WTC11 (cell line): ENCODE data around the gene SYNGR3. TPM values are rescaled to one million over a fixed set of nuclear protein-coding genes. Genes with fewer than 3 reads are reported as not detected.
A peak's percentile ranks its signal among the peaks of the same experiment; 100 is the strongest.

Experiments used
- ATAC-seq: fragments of 200-7000 bp; cut with Tn5 transposase; 2 replicates; pipeline ENCODE4 v1.10.0; 2021; ENCODE audit warnings: mild to moderate bottlenecking, moderate library complexity
- CTCF ChIA-PET: fragments of 300-600 bp; sonication (Branson Sonifier 250); formaldehyde crosslinking; loops from one replicate; lab custom pipeline; 2021; ENCODE audit warnings: antibody characterized with exemption; lab: Charles Lee
- POLR2A ChIA-PET: fragments of 350-600 bp; sonication (Branson Sonifier 250); formaldehyde crosslinking; loops from one replicate; lab custom pipeline; 2021; ENCODE audit warnings: antibody characterized with exemption; lab: Charles Lee
- DNase-seq: peaks from one replicate; pipeline ENCODE4 v3.0.0; 2021; ENCODE audit warnings: low spot score
- H3K27ac Mint-ChIP-seq: 2 replicates; pipeline ENCODE4 v1.8.0; 2021; ENCODE audit warnings: mixed read lengths
- H3K27me3 Mint-ChIP-seq: 2 replicates; pipeline ENCODE4 v1.8.0; 2021; ENCODE audit warnings: low read depth, mild to moderate bottlenecking, moderate library complexity, mixed read lengths
- H3K36me3 Mint-ChIP-seq: 2 replicates; pipeline ENCODE4 v1.8.0; 2021; ENCODE audit warnings: mixed read lengths
- H3K4me1 Mint-ChIP-seq: 2 replicates; pipeline ENCODE4 v1.8.0; 2022; ENCODE audit warnings: mixed read lengths
- H3K4me3 Mint-ChIP-seq: 2 replicates; pipeline ENCODE4 v1.8.0; 2021; ENCODE audit warnings: mild to moderate bottlenecking, moderate library complexity, mixed read lengths
- H3K9me3 Mint-ChIP-seq: 2 replicates; pipeline ENCODE4 v1.8.0; 2021; ENCODE audit warnings: mixed read lengths
- ATF1 ChIP-seq: sonication (generic); formaldehyde crosslinking; IDR thresholded peaks from 2 replicates; pipeline ENCODE4 v1.8.1; 2023; ENCODE audit warnings: mild to moderate bottlenecking, moderate library complexity, missing genetic modification reagents
- CBFB ChIP-seq: sonication (generic); formaldehyde crosslinking; IDR thresholded peaks from 2 replicates; pipeline ENCODE4 v1.8.1; 2022; ENCODE audit warnings: mild to moderate bottlenecking, low read depth, missing genetic modification reagents
- ELF4 ChIP-seq: sonication (generic); formaldehyde crosslinking; IDR thresholded peaks from 2 replicates; pipeline ENCODE4 v1.8.1; 2022; ENCODE audit warnings: low read depth, mild to moderate bottlenecking, moderate library complexity, missing genetic modification reagents
- FOXJ3 ChIP-seq: sonication (generic); formaldehyde crosslinking; IDR thresholded peaks from 2 replicates; pipeline ENCODE4 v1.9.0; 2021; ENCODE audit warnings: missing genetic modification reagents, mild to moderate bottlenecking, borderline replicate concordance
- FOXK1 ChIP-seq: sonication (generic); formaldehyde crosslinking; IDR thresholded peaks from 2 replicates; pipeline ENCODE4 v1.8.0; 2022; ENCODE audit warnings: mild to moderate bottlenecking, moderate library complexity, missing genetic modification reagents
- FOXP4 ChIP-seq: sonication (generic); formaldehyde crosslinking; IDR thresholded peaks from 2 replicates; pipeline ENCODE4 v1.8.0; 2022; ENCODE audit warnings: mild to moderate bottlenecking, missing genetic modification reagents
- GABPB1 ChIP-seq: sonication (generic); formaldehyde crosslinking; IDR thresholded peaks from 2 replicates; pipeline ENCODE4 v1.8.1; 2023; ENCODE audit warnings: mild to moderate bottlenecking, missing genetic modification reagents
- IRF1 ChIP-seq: sonication (generic); formaldehyde crosslinking; IDR thresholded peaks from 2 replicates; pipeline ENCODE4 v1.8.0; 2023; ENCODE audit warnings: missing genetic modification reagents
- MYBL2 ChIP-seq: sonication (generic); formaldehyde crosslinking; IDR thresholded peaks from 2 replicates; pipeline ENCODE4 v1.8.1; 2023; ENCODE audit warnings: mild to moderate bottlenecking, moderate library complexity, missing genetic modification reagents
- NFYB ChIP-seq: sonication (generic); formaldehyde crosslinking; conservative IDR thresholded peaks from 2 replicates; pipeline ENCODE4 v1.8.0; 2022; ENCODE audit warnings: low read depth, missing genetic modification reagents
- PRDM15 ChIP-seq: sonication (generic); formaldehyde crosslinking; IDR thresholded peaks from 2 replicates; pipeline ENCODE4 v1.8.0; 2022; ENCODE audit warnings: missing genetic modification reagents
- PRRX2 ChIP-seq: fragments of 250-450 bp; sonication (Bioruptor Pico); IDR thresholded peaks from 2 replicates; pipeline ENCODE4 v1.8.0; 2021; ENCODE audit warnings: mild to moderate bottlenecking
- SMAD3 ChIP-seq: sonication (generic); formaldehyde crosslinking; IDR thresholded peaks from 2 replicates; pipeline ENCODE4 v1.8.0; 2022; ENCODE audit warnings: missing genetic modification reagents, mild to moderate bottlenecking, borderline replicate concordance
- SOX15 ChIP-seq: fragments of 250-450 bp; sonication (Bioruptor Pico); IDR thresholded peaks from 2 replicates; pipeline ENCODE4 v1.9.0; 2021; ENCODE audit warnings: mild to moderate bottlenecking
- USF1 ChIP-seq: sonication (generic); formaldehyde crosslinking; IDR thresholded peaks from 2 replicates; pipeline ENCODE4 v1.8.0; 2022; ENCODE audit warnings: mild to moderate bottlenecking, missing genetic modification reagents
- ZBTB43 ChIP-seq: sonication (generic); formaldehyde crosslinking; IDR thresholded peaks from 2 replicates; pipeline ENCODE4 v1.8.1; 2023; ENCODE audit warnings: mild to moderate bottlenecking, missing genetic modification reagents
- ZNF121 ChIP-seq: sonication (generic); formaldehyde crosslinking; IDR thresholded peaks from 2 replicates; pipeline ENCODE4 v1.8.0; 2023; ENCODE audit warnings: missing genetic modification reagents
- ZNF423 ChIP-seq: fragments of 250-450 bp; sonication (Bioruptor Pico); IDR thresholded peaks from 2 replicates; pipeline ENCODE4 v2.1.2; 2022; ENCODE audit warnings: mild to moderate bottlenecking, moderate library complexity
- total RNA-seq: library from RNA; stranded (reverse); gene quantifications from 3 replicates; pipeline ENCODE4 v1.2.3, GENCODE V29; 2021
- TF ChIP-seq, protein P1 (sequence below): sonication (generic); formaldehyde crosslinking; IDR thresholded peaks from 2 replicates; pipeline ENCODE4 v1.8.1; 2023; ENCODE audit warnings: mild to moderate bottlenecking, missing genetic modification reagents, moderate library complexity
- TF ChIP-seq, protein P2 (sequence below): sonication (generic); formaldehyde crosslinking; IDR thresholded peaks from 2 replicates; pipeline ENCODE4 v1.8.0; 2022; ENCODE audit warnings: mild to moderate bottlenecking, missing genetic modification reagents

Gene SYNGR3
- total RNA-seq, 1 experiment from 2014 or later: 41.5 TPM

DNA sequence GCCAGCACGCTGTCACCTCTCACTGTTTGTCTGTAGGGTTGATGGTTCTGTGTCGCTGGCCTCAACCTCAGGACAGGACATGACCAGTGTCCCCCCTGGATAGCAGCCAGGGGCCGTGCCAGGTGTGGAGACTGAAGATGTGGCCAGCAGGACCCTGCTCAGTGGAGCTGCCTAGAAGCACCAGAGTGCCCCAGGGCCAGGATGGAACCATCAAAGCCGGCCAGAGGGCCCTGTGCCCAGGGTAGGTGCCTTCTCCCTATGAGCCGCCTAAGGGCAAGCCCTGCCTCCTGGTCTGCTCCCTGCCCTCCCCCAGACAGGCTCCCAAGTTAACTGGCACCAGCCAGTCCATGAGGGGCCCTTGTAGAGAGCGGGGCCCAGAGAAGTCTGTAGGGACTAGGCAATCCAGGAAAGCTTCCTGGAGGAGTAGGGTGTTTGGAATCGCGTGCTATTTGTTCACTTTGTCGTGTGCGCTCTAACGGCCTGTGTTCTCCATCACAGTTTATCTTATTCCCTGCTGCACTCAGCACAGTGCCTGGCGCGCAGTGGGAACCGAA, 31.0 kb upstream of the SYNGR3 start:
- H3K36me3 Mint-ChIP-seq: peaks cover 28% of the 10 kb centered on the region
- H3K27ac Mint-ChIP-seq: no peak overlapping the region

GRCh38 chr16:1959269-1960039, 30.3 kb upstream of the SYNGR3 start, which contains the start of gene NDUFB10:
Gene NDUFB10, plus strand, starts transcription at chr16:1959538. Its CDS starts 87 bp downstream, at chr16:1959625.
- POLR2A ChIA-PET: interaction anchor here (0.6 to 1.1 kb wide), 2 partner anchors 16 to 23 kb away, joined by 3 to 8 read pairs; no protein-coding TSS in a partner anchor
- Mint-ChIP-seq H3K4me1 (peaks cover 34% of the 10 kb centered on the region), H3K27me3 (peaks cover 6% of the 10 kb centered on the region), H3K27ac (peak within 1 kb of the TSS; percentile 77), H3K36me3 (peaks cover 33% of the 10 kb centered on the region), H3K4me3 (peak within 1 kb of the TSS; percentile 93), H3K9me3 (no peaks in the 10 kb centered on the region)
- ATAC-seq: peak; percentile 34
- peak; percentile 92 for DNase-seq
- CTCF ChIA-PET: interaction anchor here (0.8 to 1.3 kb wide), 3 partner anchors 13 to 181 kb away, joined by 3 to 6 read pairs (median 3); no protein-coding TSS in a partner anchor
- TF ChIP-seq ZNF423 (0 out of 2 replicates have a peak, but pooled peaks have one; percentile 17), ELF4 (CRISPR knock-in tag) (0 out of 2 replicates have a peak, but pooled peaks have one; percentile 44), GABPB1 (CRISPR knock-in tag) (peak; percentile 51; the same call in 1 of the 2 replicates), ATF1 (CRISPR knock-in tag) (no peak), CBFB (CRISPR knock-in tag) (no peak), FOXK1 (peak; percentile 77), SMAD3 (peak; percentile 71; the same call in 1 of the 2 replicates), ZNF121 (CRISPR knock-in tag) (no peak), SOX15 (CRISPR knock-in tag) (no peak), ZBTB43 (CRISPR knock-in tag) (0 out of 2 replicates have a peak, but pooled peaks have one; percentile 57), MYBL2 (no peak; the same call in 1 of the 2 replicates), NFYB (CRISPR knock-in tag) (no peak), FOXJ3 (no peak), PRDM15 (no peak)
- TF ChIP-seq, protein P1, sequence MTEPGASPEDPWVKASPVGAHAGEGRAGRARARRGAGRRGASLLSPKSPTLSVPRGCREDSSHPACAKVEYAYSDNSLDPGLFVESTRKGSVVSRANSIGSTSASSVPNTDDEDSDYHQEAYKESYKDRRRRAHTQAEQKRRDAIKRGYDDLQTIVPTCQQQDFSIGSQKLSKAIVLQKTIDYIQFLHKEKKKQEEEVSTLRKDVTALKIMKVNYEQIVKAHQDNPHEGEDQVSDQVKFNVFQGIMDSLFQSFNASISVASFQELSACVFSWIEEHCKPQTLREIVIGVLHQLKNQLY: 0 out of 2 replicates have a peak, but pooled peaks have one; percentile 79

More for the DNA sequence above, 31.0 kb upstream of the SYNGR3 start:
- Mint-ChIP-seq H3K4me1 (peaks cover 33% of the 10 kb centered on the region), H3K4me3 (peak overlapping the region; percentile 93), H3K9me3 (no peaks in the 10 kb centered on the region), H3K27me3 (peaks cover 6% of the 10 kb centered on the region)
- TF ChIP-seq FOXP4 (CRISPR knock-in tag) (no peak), IRF1 (CRISPR knock-in tag) (no peak), PRRX2 (CRISPR knock-in tag) (no peak), USF1 (CRISPR knock-in tag) (no peak)
- TF ChIP-seq, protein P2, sequence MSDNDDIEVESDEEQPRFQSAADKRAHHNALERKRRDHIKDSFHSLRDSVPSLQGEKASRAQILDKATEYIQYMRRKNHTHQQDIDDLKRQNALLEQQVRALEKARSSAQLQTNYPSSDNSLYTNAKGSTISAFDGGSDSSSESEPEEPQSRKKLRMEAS (CRISPR knock-in tag): no peak
- ChIA-PET CTCF (interaction anchor here (0.8 to 1.8 kb wide), 4 partner anchors 13 to 182 kb away, joined by 3 to 5 read pairs (median 4); no protein-coding TSS in a partner anchor), POLR2A (interaction anchor here (1.1 kb wide), 1 partner anchor 15 kb away, joined by 3 read pairs; no protein-coding TSS in a partner anchor)
- ATAC-seq (peak; percentile 0; the same call in 1 of the 2 replicates), DNase-seq (no peak)
